ENCODE results near the gene RHAG. TPM values are rescaled to one million over a fixed set of nuclear protein-coding genes. Genes with fewer than 3 reads are reported as not detected.
"Not testable (repeated sequence)": the region's sequence is repeated elsewhere in the genome, so short reads cannot be mapped to it uniquely, and the experiment has no call there.

Gene RHAG
- total and polyA plus RNA-seq, 2 donors (not counting 1 experiment from before 2014, with no cell fraction given), result not detected

DNA sequence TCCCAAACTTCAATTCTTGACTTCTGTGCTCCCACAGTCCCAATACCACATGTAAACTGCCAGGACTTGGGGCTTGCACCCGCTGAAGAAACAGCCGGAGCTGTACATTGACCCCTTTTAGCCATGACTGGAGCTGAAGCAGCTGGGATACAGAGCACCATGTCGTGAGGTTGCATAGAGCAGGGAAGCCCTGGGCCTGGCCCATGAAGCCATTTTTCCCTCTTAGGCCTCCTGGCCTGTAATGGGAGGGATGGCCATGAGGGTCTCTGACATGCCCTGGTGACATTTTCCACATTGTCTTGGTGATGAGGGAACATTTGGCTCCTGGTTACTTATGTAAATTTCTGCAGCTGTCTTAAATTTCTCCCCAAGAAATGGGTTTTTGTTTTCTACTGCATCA lies 9.8 kb downstream of the RHAG start:
- Histone ChIP-seq H3K27ac (ENCODE audit: insufficient read depth, low read length) (no peak overlapping the region), H3K27me3 (ENCODE audit: control insufficient read depth, insufficient read depth, low read length) (no peaks in the 10 kb centered on the region), H3K79me2 (ENCODE audit: control insufficient read depth, insufficient read depth, low read length) (no peaks in the 10 kb centered on the region), H3K9ac (ENCODE audit: insufficient read depth, low read length) (no peak overlapping the region), H3K9me3 (ENCODE audit: control insufficient read depth, insufficient read depth, low read depth, low read length) (no peaks in the 10 kb centered on the region), H4K20me1 (ENCODE audit: control insufficient read depth, extremely low read depth, insufficient read depth, low read length) (no peaks in the 10 kb centered on the region), H3K4me1 (ENCODE audit: control insufficient read depth, extremely low read depth, insufficient read depth, low read length) (no peaks in the 10 kb centered on the region), H3K36me3 (ENCODE audit: control insufficient read depth, insufficient read depth, low read length) (no peaks in the 10 kb centered on the region), H3K4me3 (replicated peaks in 1 of 4; ENCODE audit: control extremely low read depth in 1 of 4, insufficient read depth in 1 of 4, low read depth in 3 of 4, low read length in 4 of 4) (no peak overlapping the region), H2AFZ (ENCODE audit: low read length) (no peak overlapping the region), H3K4me2 (ENCODE audit: extremely low read depth, insufficient read depth, low read length) (no peak overlapping the region)
- no peak for DNase-seq (ENCODE audit: low read depth in 2 of 2)
- TF ChIP-seq, protein P1, sequence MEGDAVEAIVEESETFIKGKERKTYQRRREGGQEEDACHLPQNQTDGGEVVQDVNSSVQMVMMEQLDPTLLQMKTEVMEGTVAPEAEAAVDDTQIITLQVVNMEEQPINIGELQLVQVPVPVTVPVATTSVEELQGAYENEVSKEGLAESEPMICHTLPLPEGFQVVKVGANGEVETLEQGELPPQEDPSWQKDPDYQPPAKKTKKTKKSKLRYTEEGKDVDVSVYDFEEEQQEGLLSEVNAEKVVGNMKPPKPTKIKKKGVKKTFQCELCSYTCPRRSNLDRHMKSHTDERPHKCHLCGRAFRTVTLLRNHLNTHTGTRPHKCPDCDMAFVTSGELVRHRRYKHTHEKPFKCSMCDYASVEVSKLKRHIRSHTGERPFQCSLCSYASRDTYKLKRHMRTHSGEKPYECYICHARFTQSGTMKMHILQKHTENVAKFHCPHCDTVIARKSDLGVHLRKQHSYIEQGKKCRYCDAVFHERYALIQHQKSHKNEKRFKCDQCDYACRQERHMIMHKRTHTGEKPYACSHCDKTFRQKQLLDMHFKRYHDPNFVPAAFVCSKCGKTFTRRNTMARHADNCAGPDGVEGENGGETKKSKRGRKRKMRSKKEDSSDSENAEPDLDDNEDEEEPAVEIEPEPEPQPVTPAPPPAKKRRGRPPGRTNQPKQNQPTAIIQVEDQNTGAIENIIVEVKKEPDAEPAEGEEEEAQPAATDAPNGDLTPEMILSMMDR (conservative IDR thresholded peaks at IDR 0.05 in 1 of 2, IDR thresholded peaks at IDR 0.05 in 1 of 2; ENCODE audit: low read depth in 1 of 2, low read length in 2 of 2), result no peak
- TF ChIP-seq EZH2 (IDR thresholded peaks at IDR 0.05; ENCODE audit: low read length, missing control alignments), result no peak

DNA sequence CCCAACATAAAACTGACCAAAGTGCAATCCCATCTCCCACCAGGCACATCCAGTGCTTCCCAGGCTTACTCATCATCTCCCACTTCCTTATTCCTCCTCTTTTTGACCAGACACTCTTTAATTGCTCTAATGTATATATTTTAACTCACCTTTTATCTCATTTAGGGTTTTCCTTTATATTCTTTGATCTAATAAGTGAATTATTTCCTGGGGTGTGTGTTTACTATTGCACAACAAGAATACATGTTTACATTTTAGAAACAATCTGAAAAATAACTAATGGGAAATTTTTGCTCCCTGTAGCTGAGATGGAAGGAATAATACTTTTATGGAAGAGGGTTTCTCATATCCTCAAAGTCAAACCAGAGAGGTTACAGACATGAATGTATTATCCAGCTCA lies 18.4 kb downstream of the RHAG start:
- H3K9ac ChIP-seq (ENCODE audit: insufficient read depth, low read length), result no peak overlapping the region
- no peaks in the 10 kb centered on the region for H3K36me3 ChIP-seq (ENCODE audit: control insufficient read depth, insufficient read depth, low read length)
- no peak for DNase-seq (ENCODE audit: low read depth in 2 of 2)
- TF ChIP-seq EZH2 (IDR thresholded peaks at IDR 0.05; ENCODE audit: low read length, missing control alignments), result no peak
- TF ChIP-seq, protein P1 (conservative IDR thresholded peaks at IDR 0.05 in 1 of 2, IDR thresholded peaks at IDR 0.05 in 1 of 2; ENCODE audit: low read depth in 1 of 2, low read length in 2 of 2), result no peak
- no peaks in the 10 kb centered on the region for H4K20me1 ChIP-seq (ENCODE audit: control insufficient read depth, extremely low read depth, insufficient read depth, low read length)
- no peaks in the 10 kb centered on the region for H3K79me2 ChIP-seq (ENCODE audit: control insufficient read depth, insufficient read depth, low read length)
- H3K4me3 ChIP-seq (replicated peaks in 1 of 4; ENCODE audit: control extremely low read depth in 1 of 4, insufficient read depth in 1 of 4, low read depth in 3 of 4, low read length in 4 of 4), result no peak overlapping the region
- H3K9me3 ChIP-seq (ENCODE audit: control insufficient read depth, insufficient read depth, low read depth, low read length), result no peaks in the 10 kb centered on the region
- H3K4me1 ChIP-seq (ENCODE audit: control insufficient read depth, extremely low read depth, insufficient read depth, low read length), result no peaks in the 10 kb centered on the region
- no peak overlapping the region for H3K4me2 ChIP-seq (ENCODE audit: extremely low read depth, insufficient read depth, low read length)
- no peak overlapping the region for H2AFZ ChIP-seq (ENCODE audit: low read length)
- no peak overlapping the region for H3K27ac ChIP-seq (ENCODE audit: insufficient read depth, low read length)
- H3K27me3 ChIP-seq (ENCODE audit: control insufficient read depth, insufficient read depth, low read length), result no peaks in the 10 kb centered on the region

DNA sequence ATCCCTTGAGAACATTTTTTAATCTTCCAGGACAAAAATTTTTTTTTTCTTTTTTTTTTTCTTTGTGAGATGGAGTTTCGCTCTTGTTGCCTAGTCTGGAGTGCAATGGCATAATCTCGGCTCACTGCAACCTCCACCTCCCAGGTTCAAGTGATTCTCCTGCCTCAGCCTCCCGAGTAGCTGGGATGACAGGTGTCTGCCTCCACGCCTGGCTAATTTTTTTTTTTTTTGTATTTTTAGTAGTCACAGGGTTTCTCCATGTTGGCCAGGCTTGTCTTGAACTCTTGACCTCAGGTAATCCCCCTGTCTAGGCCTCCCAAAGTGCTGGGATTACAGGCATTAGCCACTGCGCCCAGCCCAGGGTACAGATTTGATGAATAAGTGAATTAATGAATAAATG lies 22.5 kb downstream of the RHAG start:
- not testable (repeated sequence) for DNase-seq (ENCODE audit: low read depth in 2 of 2); H3K4me1 ChIP-seq (ENCODE audit: control insufficient read depth, extremely low read depth, insufficient read depth, low read length); H3K79me2 ChIP-seq (ENCODE audit: control insufficient read depth, insufficient read depth, low read length); H3K9me3 ChIP-seq (ENCODE audit: control insufficient read depth, insufficient read depth, low read depth, low read length); H2AFZ ChIP-seq (ENCODE audit: low read length); H4K20me1 ChIP-seq (ENCODE audit: control insufficient read depth, extremely low read depth, insufficient read depth, low read length); H3K4me2 ChIP-seq (ENCODE audit: extremely low read depth, insufficient read depth, low read length); H3K27ac ChIP-seq (ENCODE audit: insufficient read depth, low read length); H3K27me3 ChIP-seq (ENCODE audit: control insufficient read depth, insufficient read depth, low read length); H3K4me3 ChIP-seq (replicated peaks in 1 of 4; ENCODE audit: control extremely low read depth in 1 of 4, insufficient read depth in 1 of 4, low read depth in 3 of 4, low read length in 4 of 4); H3K9ac ChIP-seq (ENCODE audit: insufficient read depth, low read length); H3K36me3 ChIP-seq (ENCODE audit: control insufficient read depth, insufficient read depth, low read length)

Data from fibroblast of lung (primary cell).